NCI-H345 (cell line): ENCODE data around the gene OSBPL10.

Experiments used
- DNase-seq: peaks from one replicate; lab custom pipeline; 2025; lab: John Stamatoyannopoulos, UW

OSBPL10 gene

DNA sequence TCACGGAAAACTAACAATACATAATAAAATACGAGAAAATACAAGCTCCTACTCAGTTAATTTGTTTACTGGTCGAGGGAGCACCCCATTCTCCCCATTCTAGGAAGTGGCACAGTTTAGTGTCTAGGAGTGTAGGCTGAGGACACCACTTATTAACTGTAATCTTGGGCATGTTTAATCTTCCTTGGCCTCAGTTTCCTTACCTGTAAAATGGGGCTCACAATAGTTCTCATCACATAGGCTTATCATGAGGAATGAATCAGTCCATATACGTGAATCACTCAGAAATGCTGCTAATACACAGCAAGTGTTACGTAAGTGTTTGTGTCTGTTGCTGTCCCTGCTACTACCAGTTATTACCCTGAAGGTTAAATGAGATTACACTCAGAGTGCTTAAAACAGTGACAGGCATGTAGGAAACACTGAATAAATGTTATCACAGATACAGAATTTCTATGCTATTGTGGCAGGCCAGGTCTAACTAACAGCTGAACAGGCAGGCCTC lies 210.2 kb downstream of the OSBPL10 start:
- DNase-seq, result no peak

DNA sequence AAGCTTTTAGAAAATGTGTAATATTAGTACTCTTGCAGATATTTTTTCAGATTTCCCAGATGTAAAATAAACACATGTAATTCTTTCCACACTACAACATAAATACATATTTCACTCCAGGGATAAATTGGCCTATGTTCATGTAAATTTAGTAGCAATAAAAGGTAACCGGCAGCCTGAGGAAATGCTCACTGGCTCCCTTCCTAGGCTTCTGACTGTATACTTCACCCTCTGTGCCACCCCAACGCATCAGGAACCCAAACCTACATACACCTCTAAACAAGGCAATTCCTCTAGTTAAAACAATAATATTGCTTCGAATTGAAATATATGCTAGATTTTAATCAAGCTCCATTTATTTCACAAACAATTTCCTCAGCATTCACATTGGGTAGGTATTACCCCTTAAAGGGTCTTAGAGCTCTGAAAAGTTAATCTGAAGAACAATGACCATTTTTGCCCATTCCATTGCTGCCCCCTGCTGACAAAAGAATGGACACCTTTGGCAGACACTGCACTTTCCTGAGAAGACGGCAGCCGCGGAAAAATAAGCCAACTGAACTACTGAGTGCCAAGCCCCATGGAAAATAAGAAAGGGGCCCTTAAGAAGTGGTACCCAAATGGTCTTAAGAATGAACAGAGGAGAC lies 212.5 kb downstream of the OSBPL10 start:
- DNase-seq, result peak; percentile 30

DNA sequence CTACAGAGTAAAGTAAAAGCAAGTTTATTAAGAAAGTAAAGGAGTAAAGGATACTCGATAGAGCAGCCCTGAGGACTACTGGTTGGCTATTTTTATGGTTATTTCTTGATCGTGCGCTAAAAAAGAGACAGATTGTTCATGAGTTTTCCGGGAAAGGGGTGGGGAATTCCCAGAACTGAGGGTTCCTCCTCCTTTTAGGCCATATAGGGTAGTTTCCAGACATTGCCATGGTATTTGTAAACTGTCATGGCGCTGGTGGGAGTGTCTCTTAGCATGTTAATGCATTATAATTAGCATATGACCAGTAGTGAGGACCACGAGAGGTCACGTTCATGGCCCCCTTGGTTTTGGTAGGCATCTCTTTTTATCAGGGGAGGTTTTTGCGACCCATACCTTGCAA lies 213.1 kb downstream of the OSBPL10 start:
- DNase-seq, result no peak

DNA sequence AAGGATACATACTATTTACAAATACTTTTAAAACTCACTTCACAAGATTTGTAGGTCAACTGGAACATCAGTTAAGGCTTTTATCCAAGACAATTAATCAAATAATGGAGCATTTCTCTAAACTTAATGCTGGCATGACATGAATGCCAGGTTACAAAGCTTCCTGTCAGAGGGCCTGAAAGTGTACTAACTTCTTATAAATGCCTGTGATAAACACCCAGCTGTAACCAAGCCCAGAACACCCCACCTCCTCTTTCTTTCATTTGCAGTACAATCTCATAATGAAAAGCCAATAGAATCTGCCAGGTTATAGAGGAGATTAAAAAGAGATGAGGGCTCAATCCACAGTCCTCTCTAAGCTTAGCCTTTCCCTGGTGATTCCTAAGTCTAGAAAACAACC lies 214.4 kb downstream of the OSBPL10 start:
- DNase-seq, result no peak

DNA sequence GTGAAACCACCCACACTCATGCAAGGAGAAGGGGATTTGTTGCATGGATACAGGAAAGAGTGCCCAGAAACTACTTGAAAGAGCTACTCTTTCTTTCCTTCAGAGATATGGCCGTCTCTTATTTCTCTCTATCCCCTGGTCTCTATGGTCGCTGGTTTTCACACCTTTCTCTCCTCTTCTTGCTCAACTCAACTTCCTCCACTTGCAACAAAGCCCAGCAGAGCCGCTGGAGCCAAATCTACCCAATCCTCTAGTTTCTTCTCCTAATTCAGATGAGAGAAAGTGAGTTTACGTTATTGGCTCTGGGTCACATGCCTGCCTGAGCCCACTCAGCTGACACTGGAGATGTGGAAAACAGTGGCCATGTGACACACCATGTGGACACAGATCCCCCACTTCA lies 215.2 kb downstream of the OSBPL10 start:
- no peak for DNase-seq

DNA sequence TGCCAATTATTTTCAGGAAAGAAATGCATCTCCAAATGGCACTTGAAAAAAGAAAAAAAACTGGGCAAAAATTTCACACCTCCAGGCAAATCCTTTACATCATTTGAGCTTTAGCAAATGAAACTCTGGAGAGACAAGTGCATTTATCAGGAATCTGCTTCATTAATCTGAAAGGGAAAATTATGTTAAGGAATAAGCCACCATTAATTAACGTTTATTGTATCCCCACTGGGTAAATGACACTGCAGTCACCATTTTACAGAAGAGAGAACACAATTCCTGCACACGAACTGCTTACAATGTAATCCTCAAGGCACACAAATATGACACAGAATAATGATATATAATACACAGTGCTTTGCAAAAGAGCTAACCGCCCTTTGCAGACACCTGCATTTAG lies 217.3 kb downstream of the OSBPL10 start:
- no peak for DNase-seq

DNA sequence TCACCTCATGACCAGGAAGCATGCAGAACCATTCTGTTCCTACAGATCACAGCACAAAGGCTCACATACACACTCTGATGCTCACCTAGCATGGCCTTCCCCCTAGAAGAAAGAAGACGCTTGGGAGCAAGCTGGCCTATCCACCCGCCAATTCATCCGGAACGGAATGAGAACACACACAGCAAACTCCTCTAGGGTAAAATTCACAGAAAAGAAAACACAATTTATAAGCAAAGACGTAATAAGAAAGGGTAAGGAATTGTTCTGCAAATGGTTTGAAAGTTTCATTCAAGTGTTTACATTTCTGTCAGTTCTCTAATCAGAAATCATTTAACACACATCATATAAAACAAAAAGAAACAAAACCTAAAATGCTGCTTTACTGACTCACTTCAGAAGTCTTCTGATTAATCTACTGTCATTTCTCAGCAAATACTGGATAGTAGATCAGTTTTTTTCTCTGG lies 218.1 kb downstream of the OSBPL10 start:
- DNase-seq, result no peak

DNA sequence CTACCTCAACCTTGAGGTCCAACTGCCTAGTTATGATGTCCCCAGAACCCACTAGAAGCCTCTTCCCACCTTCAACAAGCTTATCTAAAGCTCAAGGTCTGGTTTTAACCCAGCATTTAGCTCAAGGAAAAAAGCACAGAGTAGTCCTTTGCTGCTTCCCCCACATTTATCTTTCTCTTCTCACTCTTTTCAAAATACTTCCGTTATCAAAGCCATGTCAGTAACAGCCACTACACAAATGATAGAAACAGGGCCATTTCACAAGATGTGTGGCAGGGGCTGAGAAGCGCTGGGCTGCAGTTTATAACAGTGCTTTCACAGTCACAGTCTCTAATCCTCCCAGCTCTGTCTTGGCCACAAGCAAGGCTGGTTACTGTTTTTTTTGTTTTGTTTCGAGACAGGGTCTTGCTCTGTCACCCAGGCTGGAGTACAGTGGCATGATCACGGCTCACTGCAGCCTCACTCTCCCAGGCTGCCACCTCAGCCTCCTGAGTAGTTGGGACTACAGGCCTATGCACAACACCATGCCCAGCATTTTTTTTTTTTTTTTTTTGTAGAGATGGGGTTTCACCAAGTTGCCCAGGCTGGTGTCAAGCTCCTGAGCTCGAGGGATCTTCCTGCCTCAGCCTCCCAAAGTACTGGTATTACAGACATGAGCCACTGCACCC lies 218.8 kb downstream of the OSBPL10 start:
- no peak for DNase-seq

DNA sequence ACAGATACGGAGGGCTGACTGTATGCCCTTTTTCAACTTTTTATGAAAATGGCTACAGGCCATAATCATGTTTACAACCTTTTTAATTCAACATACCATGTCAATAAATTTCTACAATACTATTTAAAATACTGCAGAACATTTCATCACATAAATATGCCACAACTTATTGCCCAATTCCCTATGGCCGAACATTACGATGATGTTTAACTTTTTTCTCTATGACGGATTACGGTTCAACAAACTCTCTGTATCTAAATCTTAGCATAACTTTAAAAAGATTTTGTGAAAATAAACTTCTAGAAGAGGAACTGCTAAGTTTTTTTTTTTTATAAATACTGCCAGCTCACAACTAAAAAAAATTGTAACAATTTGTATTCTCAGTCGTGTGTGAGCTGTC lies 220.4 kb downstream of the OSBPL10 start:
- no peak for DNase-seq

DNA sequence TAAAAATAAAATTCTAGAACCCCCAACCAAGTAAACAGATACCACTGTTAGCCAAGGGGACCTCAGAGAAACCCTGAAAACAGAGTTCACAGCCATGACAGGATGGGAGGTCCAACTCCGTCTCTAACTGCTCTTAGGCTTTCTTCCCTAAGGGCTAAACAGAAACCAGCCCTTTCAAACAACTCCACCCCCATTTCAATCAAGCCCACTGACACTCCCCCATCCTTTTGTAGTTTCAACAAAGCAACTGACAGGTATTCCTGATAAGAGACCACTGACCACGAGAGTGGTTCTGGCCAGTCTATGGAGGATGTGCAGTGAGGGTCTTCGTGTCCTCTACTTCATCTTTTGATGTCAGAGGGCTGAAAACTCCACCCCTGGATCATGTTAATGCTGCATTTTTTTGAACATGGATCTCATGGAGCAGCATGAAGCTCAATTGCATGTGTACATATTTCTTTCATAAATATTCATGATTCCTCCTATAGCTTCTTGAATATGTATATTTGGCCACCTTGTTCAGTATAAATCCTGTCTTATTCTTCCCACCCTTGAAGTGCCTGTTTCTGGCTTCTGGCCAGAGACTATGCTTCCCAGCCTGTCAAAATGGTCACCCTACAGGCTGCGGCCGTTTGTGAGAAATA lies 222.6 kb downstream of the OSBPL10 start:
- no peak for DNase-seq

DNA sequence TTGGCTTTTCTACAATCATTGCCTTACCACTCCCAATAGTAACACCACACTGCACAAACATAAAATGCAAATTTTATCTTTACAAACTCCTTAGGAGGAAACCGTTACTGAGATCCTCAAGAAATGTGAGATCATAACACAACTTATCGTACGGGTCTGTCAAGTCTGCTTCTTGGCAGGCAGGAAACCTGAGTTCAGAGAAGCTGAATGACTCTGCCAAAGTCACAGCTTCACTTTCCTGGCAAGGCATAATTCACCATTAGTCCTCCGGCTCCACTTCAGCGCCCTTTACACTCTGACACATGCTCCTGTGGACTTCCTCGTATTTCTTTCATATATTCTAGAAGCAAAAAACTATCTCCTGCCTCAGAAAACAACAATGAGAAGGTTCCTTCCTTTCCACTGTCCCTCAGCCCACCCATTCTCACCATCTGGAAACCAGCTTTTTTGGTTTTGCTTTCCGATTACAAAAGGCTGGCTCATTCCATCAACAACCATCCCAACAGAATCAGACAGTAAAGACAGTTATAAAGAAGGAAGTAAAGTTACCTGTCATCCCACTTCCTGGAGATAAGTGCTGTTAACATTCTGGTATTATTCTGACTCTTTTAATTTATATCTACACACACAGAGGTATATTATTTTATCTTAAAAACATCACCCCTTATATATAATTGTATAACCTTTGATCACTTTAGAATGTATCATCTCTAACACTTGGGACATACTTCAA lies 225.0 kb downstream of the OSBPL10 start:
- DNase-seq, result no peak

DNA sequence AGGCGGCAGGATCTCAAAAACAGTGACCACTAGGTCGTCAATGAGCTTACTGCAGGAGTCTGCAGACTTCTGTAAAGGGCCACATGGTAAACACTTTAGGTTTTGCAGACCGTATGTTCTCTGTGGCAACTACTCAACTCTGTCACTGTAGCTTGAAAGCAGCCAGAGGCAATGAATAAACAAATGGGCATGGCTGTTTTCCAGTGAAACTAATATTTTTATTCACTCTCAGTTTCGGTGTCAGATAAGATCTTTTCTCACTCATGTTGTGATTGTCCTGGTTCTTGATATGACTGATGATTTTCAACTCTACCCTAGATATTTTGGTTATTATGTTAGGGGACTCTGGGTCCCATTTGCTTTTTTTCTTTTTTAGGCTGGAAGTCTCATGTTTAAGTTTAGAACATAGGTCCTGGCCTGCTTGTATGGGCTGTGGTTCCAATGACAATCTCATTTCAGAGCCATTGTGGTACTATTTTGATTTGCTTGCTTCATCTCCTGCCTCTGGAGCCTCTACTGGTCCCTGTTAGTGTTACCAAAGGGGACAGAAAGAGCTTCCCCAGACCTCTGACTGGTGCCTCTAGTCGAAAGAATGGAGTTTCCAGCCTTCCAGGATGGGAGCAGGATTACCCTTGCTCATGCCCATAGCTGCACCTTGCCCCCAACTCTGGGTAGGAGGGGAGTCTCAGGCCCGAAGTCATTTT lies 226.3 kb downstream of the OSBPL10 start:
- no peak for DNase-seq

DNA sequence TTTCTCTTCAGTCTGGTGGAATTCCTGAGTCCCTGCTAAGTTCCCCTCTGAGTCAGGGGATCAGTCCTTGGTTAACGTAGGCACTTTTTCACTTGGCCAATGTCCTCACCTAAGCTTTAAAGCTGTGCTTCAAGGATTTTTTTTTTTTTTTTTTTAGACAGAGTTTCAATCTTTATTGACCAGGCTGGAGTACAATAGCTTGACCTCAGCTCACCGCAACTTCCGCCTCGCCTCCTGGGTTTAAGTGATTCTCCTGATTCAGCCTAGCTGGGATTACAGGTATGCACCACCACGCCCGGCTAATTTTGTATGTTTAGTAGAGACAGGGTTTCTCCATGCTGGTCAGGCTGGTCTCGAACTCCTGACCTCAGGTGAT lies 228.0 kb downstream of the OSBPL10 start:
- no peak for DNase-seq

DNA sequence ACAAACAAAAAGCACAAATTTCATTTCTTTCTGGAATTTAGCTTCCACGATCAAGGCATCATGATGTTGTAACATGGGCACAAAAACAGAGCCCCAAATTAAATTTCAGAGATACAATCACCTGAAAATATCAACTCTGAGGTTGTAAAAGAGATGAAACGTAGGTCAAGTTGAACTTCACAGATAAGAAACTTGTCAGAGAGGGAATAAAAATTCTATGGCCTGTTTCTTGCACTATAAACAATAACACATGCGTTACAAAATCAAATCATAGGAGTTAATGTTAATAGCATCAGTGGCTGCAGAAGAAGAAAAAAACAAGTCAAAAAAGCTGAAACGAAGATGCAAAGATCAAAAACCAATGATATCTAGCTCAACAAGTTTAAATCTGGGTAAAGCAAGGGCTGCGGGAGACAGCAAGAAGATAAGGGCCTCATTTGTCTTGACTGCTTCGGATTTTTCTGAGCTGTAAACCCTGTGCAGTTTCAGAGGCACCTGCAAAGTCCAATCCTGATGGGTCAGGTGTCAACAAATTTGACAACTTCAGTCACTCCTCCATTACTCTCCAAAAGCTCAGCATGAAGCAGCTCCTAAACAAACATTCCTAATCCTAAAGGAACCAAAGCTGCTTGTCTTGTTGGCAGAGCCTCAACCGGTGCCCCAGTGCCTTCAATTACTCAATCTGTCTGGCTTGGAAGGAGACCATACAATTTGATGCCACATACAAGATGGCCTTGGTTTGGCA lies 228.6 kb downstream of the OSBPL10 start:
- DNase-seq, result no peak

DNA sequence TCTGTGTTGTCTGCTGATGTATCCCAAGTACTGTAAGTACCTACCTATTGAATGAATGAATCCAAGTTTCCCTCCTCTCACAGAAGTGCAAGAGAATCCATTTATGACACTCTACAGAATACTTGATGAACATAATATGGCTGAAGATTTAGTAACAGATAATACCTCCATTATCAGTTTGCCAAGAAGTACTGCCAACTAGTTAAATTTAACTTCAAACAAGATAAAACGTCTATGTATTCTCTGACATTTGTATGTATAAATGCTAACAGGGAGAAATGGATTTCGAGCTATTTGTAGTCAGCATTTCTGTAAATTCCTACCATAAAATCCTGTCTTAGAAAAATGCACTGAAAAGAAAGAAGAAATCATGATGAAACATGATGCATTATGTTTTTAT lies 230.7 kb downstream of the OSBPL10 start:
- no peak for DNase-seq

DNA sequence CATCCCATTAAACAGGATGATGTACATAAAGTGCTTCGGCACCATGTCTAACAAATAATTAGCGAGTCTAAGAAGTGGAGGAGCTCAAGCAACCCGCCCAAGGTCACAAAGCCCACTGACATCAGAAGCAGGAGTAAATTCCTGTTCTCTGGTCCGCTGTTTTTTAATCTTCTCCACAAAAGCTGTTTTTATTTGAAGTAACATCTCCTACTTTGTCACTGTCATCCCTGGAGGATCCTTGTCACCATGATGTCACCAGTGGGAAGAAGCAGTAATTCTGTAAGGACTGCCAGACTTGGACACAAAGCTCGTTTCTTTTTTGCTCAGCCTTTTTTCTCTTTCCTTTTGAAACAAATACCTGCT lies 232.1 kb downstream of the OSBPL10 start:
- no peak for DNase-seq

DNA sequence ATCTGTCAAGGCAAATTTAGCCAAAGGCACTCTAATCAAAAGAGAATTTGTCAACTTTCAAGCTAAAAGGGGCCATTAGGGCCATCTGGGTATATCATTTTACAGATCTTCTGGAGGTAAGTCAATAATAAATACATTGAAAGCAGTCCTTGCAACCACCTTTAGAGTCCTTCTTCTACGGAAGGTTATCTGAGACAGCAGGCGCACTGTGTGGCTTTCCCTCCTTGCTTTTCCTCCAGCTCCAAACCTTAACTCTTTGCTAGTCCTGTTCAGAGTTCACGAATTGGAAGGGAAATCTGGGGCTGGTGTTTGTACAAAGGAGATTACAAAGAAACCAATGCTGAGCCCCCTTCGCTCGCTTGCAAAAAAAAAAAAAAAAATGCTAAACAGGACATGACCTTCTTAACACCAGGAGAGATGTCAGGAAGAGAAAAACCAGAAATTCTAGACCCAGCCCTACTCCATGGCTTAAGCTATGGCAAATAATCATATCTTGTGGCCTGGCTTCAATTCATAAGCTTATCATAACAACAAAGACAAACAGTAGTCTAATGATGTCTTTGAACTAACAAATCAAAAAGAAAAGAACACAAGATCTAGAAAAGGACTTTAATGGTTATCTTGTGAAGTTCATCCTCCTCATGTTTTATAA lies 232.7 kb downstream of the OSBPL10 start:
- DNase-seq, result no peak

DNA sequence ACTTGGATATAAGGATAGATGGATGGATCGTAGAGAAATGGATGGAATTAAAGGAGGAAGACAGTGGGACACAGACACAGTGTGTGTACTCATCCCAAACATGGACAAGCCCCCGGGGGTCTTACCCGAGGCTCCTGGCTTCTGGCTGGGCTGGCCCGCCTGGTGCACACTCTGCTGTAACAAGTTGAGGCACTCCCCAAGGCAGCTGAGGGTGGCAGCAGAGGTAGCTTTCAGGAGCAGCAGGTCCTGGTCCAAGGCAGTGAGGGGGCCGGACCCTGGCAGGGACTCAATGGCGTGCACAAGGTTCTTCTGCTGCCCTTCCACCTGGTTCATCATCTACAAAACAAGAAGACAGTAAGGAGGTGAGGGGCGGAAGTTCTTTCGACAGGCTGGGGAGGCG lies 233.3 kb downstream of the OSBPL10 start:
- no peak for DNase-seq

DNA sequence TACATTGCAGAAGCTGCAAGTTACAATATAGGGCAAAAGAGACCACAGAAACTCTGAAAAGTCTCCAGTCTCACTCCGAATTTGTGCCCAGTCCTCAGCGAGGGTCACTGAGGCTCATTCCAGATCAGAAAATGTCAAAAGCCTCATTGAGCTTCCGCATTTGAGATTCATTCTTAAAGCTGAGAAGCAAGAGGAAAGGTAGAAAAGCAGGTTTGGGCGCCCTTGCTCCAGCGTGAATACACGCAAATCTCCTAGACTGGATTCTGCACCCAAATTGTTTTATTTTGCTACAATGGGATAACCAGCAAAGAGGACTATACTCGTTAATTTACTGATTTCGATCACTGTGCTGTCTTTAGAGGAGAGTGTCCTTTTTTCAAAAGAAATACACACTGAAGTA lies 236.1 kb downstream of the OSBPL10 start:
- DNase-seq, result no peak

DNA sequence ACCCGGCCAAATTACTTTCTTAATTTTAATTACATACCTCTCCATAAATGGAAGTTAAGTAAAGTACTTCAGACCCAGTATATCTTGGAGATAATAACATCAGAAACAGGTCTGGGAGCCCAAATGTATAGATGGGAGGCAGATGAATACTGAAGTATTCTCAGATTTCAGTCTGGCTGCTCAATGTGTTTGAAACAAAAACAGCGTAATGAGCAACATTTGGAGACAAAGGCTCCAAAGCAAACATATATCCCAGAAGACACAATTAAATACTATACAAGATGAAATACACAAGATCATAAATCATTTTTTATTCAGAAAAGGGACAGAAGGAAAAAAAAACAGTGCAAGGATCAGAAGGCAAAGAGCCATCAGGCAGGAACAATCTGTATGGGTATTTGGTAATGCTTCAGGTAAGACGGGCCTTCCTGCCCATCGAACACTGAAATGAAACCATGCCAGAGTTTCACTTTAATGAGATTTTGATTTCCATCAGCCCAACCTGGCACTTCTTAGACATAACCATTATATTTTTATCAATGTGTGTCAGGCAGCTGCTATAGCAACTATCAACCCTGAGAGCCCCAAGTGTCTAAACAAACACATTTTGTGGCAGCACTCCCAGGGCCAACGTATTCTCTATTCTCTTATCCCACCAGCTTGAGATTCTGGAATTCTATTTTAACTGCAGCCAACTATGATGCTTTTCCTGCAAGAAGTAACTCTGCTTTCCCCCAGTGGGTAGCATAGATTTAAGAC lies 237.6 kb downstream of the OSBPL10 start:
- DNase-seq, result peak; percentile 21
